ENCODE results near the gene SUSD3. TPM values are rescaled to one million over a fixed set of nuclear protein-coding genes. Genes with fewer than 3 reads are reported as not detected.

The SUSD3 gene
- total and polyA plus RNA-seq, 2 of the 8 experiments (the other 6 are each of a cell fraction or from before 2014, with no cell fraction given) = 5.5 to 35.4 TPM

- no peak for TF ChIP-seq FOSL1 (IDR thresholded peaks at IDR 0.05; ENCODE audit: insufficient read depth, low read depth, low read length)
- no peak for TF ChIP-seq BACH1 (IDR thresholded peaks at IDR 0.05; ENCODE audit: low read length)
- TF ChIP-seq HDAC6 (IDR thresholded peaks at IDR 0.05; ENCODE audit: low read depth, low read length) = no peak
- no peak for TF ChIP-seq PHF8 (conservative IDR thresholded peaks at IDR 0.05; ENCODE audit: low read depth, low read length)
These were observed 18.3 kb downstream of the SUSD3 start (continued) for GRCh38 chr9:93076792-93077128.

Data from H1 (cell line).